HG03103 (cell line): ENCODE measurements around the gene C5.

Experiments used
- ATAC-seq: cut with Tn5 transposase; IDR thresholded peaks from one replicate; pipeline ENCODE4 v1.9.1; 2021; ENCODE audit warnings: low read depth; ENCODE audit not compliant: unreplicated experiment

The C5 gene

GRCh38 chr9:120928015-120928482 lies 122.0 kb downstream of the C5 start:
- ATAC-seq = no peak

GRCh38 chr9:120927269-120928014 lies 122.6 kb downstream of the C5 start:
- ATAC-seq = no peak

GRCh38 chr9:120926397-120926928 lies 123.6 kb downstream of the C5 start, which contains the start of gene TRAF1:
Gene TRAF1, minus strand, starts transcription at chr9:120926796. Its CDS starts 721 bp downstream, at chr9:120926075.
- ATAC-seq = peak; percentile 17

GRCh38 chr9:120925535-120926396 lies 124.3 kb downstream of the C5 start:
- ATAC-seq = peak; percentile 29

GRCh38 chr9:120924698-120925534 lies 125.2 kb downstream of the C5 start:
- no peak for ATAC-seq

GRCh38 chr9:120923620-120924328 lies 126.3 kb downstream of the C5 start:
- no peak for ATAC-seq

GRCh38 chr9:120922404-120923195 lies 127.5 kb downstream of the C5 start:
- ATAC-seq = no peak

- ATAC-seq = no peak
Measured at GRCh38 chr9:120921661-120922181, 128.4 kb downstream of the C5 start.

- no peak for ATAC-seq
Measured at GRCh38 chr9:120920806-120921178, 129.3 kb downstream of the C5 start.

GRCh38 chr9:120919843-120920805 lies 130.0 kb downstream of the C5 start:
- ATAC-seq = no peak

- ATAC-seq = no peak
Measured at GRCh38 chr9:120918931-120919842, 130.9 kb downstream of the C5 start.

- no peak for ATAC-seq
Measured at GRCh38 chr9:120917929-120918762, 131.9 kb downstream of the C5 start.

GRCh38 chr9:120916991-120917880 lies 132.8 kb downstream of the C5 start:
- no peak for ATAC-seq

- ATAC-seq = no peak
Measured at GRCh38 chr9:120916588-120916987, 133.5 kb downstream of the C5 start.
